Measurements from ENCODE around the gene GRK5.

Gene GRK5

DNA sequence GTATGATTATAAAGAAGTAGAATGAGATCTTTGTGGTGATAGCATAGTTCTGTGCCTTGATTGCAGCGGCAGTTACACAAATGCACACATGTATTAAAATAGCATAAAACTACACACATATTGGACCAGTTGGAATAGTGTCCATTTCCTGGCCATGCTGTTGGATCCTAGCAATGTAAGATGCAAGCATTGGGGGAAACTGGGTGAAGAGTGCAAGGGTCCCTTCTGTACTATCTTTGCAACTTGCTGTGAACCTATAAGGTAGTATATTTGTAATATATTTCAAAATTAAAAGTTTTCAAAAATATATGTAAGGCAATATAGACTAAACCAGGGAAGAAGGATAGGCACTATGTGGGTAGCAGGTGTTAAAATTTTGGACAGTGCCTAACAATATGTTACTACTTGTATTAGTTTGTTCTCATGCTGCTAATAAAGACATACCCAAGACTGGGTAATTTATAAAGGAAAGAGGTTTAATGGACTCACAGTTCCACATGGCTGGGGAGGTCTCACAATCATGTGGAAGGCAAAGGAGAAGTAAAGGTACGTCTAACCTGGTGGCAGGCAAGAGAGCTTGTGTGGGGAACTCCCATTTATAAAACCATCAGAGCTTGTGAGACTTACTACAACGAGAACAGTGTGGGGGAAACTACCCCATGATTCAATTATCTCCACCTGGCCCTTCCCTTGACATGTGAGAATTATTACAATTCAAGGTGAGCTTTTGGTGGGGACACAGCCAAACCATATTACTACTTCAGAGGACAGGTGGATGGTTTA lies 263.7 kb downstream of the GRK5 start:
- TF ChIP-seq, protein P1, sequence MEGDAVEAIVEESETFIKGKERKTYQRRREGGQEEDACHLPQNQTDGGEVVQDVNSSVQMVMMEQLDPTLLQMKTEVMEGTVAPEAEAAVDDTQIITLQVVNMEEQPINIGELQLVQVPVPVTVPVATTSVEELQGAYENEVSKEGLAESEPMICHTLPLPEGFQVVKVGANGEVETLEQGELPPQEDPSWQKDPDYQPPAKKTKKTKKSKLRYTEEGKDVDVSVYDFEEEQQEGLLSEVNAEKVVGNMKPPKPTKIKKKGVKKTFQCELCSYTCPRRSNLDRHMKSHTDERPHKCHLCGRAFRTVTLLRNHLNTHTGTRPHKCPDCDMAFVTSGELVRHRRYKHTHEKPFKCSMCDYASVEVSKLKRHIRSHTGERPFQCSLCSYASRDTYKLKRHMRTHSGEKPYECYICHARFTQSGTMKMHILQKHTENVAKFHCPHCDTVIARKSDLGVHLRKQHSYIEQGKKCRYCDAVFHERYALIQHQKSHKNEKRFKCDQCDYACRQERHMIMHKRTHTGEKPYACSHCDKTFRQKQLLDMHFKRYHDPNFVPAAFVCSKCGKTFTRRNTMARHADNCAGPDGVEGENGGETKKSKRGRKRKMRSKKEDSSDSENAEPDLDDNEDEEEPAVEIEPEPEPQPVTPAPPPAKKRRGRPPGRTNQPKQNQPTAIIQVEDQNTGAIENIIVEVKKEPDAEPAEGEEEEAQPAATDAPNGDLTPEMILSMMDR (IDR thresholded peaks at IDR 0.05; ENCODE audit: insufficient read depth, low read length, missing control alignments) = no peak
- ChIA-PET CTCF (interaction anchor here (0.8 to 3.0 kb wide), 5 partner anchors 18 to 272 kb away, joined by 3 to 16 read pairs (median 4); partner anchors contain the start of gene GRK5), POLR2A (no interaction called here)
- H3K4me3 ChIP-seq (ENCODE audit: low read depth, low read length) = no peak overlapping the region
- DNase-seq (ENCODE audit: low read depth, low spot score) = no peak

DNA sequence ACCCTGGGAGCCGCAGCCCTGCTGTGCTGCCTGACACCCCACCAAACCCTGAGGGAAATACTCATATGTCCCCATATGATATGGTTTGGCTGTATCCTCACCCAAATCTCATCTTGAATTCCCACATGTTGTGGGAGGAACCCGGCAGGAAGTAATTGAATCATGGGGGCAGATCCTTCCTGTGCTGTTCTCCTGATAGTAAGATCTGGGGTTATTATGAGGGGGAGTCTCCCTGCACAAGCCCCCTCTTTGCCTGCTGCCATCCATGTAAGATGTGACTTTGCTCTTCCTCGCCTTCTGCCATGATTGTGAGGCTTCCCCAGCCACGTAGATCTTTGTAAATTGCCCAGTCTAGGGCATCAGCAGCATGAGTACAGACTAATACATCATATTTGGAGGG lies 266.4 kb downstream of the GRK5 start:
- CTCF ChIA-PET = interaction anchor here (0.6 to 3.0 kb wide), 2 partner anchors 15 to 16 kb away, joined by 3 to 16 read pairs; no protein-coding TSS in a partner anchor
- DNase-seq (ENCODE audit: low read depth, low spot score) = no peak

DNA sequence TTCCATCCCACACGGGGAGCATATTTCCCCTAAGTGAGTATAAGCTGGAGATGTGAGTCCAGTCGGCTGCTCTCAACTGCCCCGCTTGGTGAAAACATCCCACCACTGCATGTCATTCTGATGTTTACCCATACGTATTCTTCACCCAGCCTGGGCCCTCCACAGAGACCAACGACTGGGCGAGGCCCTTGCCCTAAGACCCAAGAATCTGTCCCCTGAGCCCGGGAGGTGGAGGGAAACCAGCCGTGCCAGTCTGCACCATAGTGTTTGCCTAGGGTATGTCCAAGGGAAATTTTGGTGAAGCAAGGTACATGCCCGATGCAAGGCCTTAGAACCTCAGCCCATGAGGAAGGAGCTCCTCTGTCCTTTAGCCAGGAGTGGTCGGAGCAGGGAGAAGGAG lies 267.2 kb downstream of the GRK5 start:
- TF ChIP-seq, protein P1 (IDR thresholded peaks at IDR 0.05; ENCODE audit: insufficient read depth, low read length, missing control alignments) = no peak
- DNase-seq (ENCODE audit: low read depth, low spot score) = no peak
- CTCF ChIA-PET = interaction anchor here (0.6 kb wide), 1 partner anchor 15 kb away, joined by 3 read pairs; no protein-coding TSS in a partner anchor
- POLR2A ChIA-PET = no interaction called here
- H3K4me3 ChIP-seq (ENCODE audit: low read depth, low read length) = no peak overlapping the region

More for the DNA sequence above, 266.4 kb downstream of the GRK5 start:
- TF ChIP-seq, protein P1 (IDR thresholded peaks at IDR 0.05; ENCODE audit: insufficient read depth, low read length, missing control alignments) = no peak
- no peak overlapping the region for H3K4me3 ChIP-seq (ENCODE audit: low read depth, low read length)
- POLR2A ChIA-PET = no interaction called here

DNA sequence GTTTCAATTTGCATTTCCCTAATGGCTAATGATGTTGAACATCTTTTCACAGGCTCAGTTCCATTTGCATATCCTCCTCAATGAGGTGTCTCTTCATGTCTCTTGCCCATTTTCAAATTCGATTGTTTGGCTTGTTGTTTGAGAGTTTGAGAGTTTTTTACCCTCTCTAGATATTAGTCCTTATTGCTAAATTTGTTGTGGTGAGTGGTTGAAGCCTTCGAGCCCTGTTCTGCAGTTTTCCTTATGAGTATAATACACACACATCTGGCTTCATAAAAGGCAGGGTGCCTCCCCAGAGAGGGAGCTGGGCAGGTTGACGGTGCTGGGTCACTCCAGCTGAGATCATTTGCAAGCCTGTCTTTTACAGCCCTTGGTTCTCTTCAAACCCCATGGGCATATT lies 270.1 kb downstream of the GRK5 start:
- TF ChIP-seq, protein P1 (IDR thresholded peaks at IDR 0.05; ENCODE audit: insufficient read depth, low read length, missing control alignments) = no peak
- H3K4me3 ChIP-seq (ENCODE audit: low read depth, low read length) = no peak overlapping the region
- POLR2A ChIA-PET = no interaction called here
- no peak for DNase-seq (ENCODE audit: low read depth, low spot score)
- CTCF ChIA-PET = interaction anchor here (1.9 kb wide), 1 partner anchor 13 kb away, joined by 9 read pairs; no protein-coding TSS in a partner anchor

DNA sequence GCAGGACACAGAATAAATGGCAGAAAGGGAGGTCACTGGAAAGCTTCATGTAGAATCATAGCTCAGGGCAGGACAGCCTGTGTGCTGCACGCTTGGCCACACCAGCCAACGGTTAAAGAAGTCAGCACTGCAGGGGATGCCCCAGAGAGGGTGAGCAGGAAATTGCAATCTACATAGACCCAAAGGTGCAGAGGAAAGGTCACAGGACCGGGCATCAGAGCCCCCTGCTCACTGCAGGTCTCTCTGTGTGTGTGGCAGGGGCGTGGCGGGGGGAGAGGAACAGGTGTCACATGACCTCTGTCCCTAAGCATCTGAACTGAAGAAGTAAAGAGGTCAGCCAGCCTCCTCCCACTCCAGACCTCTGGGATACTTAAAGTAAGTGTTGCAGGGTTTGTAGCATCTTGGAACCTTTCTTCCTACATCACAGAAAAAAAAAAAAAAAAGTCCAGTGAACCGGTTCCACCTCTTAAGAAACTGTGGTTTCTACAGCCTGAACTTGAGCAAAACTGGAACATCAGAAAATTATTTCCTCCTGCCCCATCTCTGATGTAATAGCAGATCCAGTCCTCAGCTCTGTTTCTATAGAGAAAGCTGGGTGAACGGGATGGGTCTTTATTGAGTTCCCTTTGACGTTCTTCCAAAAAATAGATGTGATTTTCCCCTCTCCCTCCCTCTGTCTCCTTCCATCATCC lies 270.9 kb downstream of the GRK5 start:
- H3K4me3 ChIP-seq (ENCODE audit: low read depth, low read length) = no peak overlapping the region
- ChIA-PET CTCF (interaction anchor here (1.9 to 2.1 kb wide), 3 partner anchors 10 to 279 kb away, joined by 7 to 12 read pairs (median 9); no protein-coding TSS in a partner anchor), POLR2A (no interaction called here)
- DNase-seq (ENCODE audit: low read depth, low spot score) = no peak
- TF ChIP-seq, protein P1 (IDR thresholded peaks at IDR 0.05; ENCODE audit: insufficient read depth, low read length, missing control alignments) = no peak

DNA sequence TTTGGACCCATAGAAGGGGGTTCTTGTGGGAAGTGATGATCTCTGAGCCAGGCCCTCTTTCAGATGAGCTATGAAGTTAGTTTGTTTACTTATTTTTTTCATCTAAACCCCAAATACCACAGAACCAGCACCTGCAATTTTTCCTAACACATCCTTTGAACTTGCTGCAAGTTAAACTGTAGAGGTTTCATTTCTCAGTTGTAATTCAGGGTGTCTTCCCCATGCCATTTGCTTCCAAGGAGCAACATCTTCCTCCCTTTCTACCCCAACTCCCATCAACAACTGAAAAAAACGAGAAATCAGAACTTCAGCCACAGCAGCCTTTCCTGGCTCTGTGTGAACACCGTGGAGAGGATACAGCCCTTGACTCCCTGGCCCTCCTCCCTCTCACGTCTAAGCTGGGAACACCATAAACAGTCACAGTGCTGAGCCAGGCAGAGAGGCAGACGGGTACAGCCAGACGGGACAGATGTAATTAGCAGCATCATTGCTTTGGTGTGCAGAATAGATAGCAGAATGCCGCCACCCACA lies 271.5 kb downstream of the GRK5 start:
- POLR2A ChIA-PET = no interaction called here
- no peak overlapping the region for H3K4me3 ChIP-seq (ENCODE audit: low read depth, low read length)
- DNase-seq (ENCODE audit: low read depth, low spot score) = no peak
- CTCF ChIA-PET = interaction anchor here (1.9 to 2.1 kb wide), 3 partner anchors 9 to 279 kb away, joined by 7 to 12 read pairs (median 9); no protein-coding TSS in a partner anchor
- TF ChIP-seq, protein P1 (IDR thresholded peaks at IDR 0.05; ENCODE audit: insufficient read depth, low read length, missing control alignments) = no peak
